ENCODE data around the gene TMEM9B.
"Not testable (repeated sequence)": the region's sequence is repeated elsewhere in the genome, so short reads cannot be mapped to it uniquely, and the experiment has no call there.

The TMEM9B gene

DNA sequence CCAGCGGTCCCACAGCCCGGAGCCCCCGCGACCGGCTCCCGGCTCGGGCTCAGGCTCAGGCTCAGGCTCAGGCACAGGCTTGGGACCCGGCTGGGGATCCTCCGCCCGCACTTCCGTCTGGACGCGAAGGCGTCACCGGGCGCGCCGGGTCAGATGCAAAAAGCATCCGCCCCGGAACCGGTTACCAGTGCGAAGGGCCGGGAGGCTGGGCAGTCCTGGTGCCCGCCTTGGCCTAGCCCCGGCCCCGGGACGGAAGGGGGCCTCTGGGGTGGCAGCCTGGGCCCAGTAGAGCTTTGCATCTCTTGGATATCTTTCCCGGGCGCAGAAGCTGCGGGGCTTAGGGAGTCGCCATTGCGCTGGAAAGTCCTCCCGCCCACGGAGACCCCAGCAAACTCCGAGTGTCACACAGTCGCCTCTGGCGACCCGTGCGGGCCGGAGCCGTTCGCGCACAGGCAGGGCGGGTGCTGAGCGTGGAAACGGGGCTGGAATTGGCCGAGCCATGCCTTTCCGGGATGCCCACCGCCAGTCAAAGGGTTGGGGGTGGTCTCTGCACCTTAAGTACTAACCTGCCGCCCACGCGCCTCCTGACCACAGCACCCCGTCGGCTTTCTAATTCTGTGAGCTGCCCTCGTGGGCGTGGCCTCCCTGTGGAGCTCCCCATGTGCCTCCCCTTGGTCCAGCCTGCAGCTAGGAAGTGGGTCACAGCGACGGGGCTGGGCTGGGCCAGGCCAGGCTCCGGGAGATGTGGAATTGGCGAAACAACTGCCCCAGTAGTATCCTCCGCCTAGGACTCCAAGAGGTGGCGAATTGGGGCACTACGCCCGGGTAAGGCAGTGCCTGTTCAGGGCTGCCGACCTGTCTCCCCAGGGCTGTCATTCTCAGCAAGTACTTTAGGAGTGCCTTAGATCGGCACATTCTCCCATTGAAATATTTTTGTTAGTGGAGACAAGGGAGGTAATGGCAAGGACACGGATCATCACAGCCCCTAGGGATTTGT lies at the start of gene TMEM9B:
TSS of gene TMEM9B (minus strand) at position 119 of the 997 bp plus-strand sequence. CDS start 129 bp downstream, outside the sequence.
- Histone ChIP-seq H3K4me3 (ENCODE audit: low read depth, low read length) (peak within 1 kb of the TSS; percentile 89), H3K27me3 (ENCODE audit: control insufficient read depth, insufficient read depth, low read length) (no peaks in the 10 kb centered on the region), H3K9ac (ENCODE audit: low read length) (peak within 1 kb of the TSS; percentile 84), H3K36me3 (ENCODE audit: control insufficient read depth, insufficient read depth, low read length) (no peaks in the 10 kb centered on the region; the same call in 1 of the 2 replicates), H3K27ac (ENCODE audit: low read depth, low read length) (peak within 1 kb of the TSS; percentile 76; the same call in 1 of the 2 replicates), H3K9me3 (ENCODE audit: control insufficient read depth, insufficient read depth, low read depth, low read length) (no peaks in the 10 kb centered on the region), H3K4me1 (ENCODE audit: control insufficient read depth, insufficient read depth, low read length) (peaks cover 6% of the 10 kb centered on the region; the same call in 1 of the 2 replicates)

DNA sequence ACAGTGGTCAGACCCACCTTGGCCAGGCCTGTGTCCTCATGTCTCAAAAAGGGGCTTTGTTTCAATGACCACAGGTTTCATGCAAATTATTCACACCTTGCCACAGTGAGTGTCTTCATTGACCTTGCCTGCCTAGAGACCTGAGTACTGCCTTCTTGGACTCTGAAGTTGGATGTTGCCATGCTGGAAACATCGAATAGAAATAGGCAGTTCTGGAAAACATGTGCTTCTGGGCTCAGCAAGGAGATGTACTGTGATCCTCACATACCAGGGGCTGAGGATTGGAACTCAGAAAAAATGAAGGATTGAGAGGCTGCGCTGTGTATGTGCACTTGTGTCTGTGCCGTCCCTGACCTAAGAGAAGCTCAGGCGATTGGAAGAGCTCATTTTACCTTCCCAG lies 49.1 kb upstream of the TMEM9B start:
- H3K4me3 ChIP-seq (ENCODE audit: low read depth, low read length): no peak overlapping the region
- no peak overlapping the region for H3K9ac ChIP-seq (ENCODE audit: low read length)
- no peaks in the 10 kb centered on the region for H3K36me3 ChIP-seq (ENCODE audit: control insufficient read depth, insufficient read depth, low read length)
- H3K27me3 ChIP-seq (ENCODE audit: control insufficient read depth, insufficient read depth, low read length): peaks cover 5% of the 10 kb centered on the region
- no peaks in the 10 kb centered on the region for H3K4me1 ChIP-seq (ENCODE audit: control insufficient read depth, insufficient read depth, low read length)
- H3K27ac ChIP-seq (ENCODE audit: low read depth, low read length): no peak overlapping the region
- H3K9me3 ChIP-seq (ENCODE audit: control insufficient read depth, insufficient read depth, low read depth, low read length): no peaks in the 10 kb centered on the region

DNA sequence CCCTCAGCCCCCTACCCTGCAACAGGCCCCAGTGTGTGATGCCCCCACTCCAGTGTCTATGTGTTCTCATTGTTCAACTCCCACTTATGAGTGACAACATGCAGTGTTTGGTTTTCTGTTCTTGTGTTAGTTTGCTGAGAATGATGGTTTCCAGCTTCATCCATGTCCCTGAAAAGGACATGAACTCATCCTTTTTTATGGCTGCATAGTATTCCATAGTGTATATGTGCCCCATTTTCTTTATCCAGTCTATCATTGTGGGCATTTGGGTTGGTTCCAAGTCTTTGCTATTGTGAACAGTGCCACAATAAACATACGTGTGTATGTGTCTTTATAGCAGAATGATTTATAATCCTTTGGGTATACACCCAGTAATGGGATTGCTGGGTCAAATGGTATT lies 45.3 kb upstream of the TMEM9B start:
- not testable (repeated sequence) for H3K27ac ChIP-seq (ENCODE audit: low read depth, low read length); H3K36me3 ChIP-seq (ENCODE audit: control insufficient read depth, insufficient read depth, low read length); H3K9ac ChIP-seq (ENCODE audit: low read length); H3K9me3 ChIP-seq (ENCODE audit: control insufficient read depth, insufficient read depth, low read depth, low read length); H3K4me1 ChIP-seq (ENCODE audit: control insufficient read depth, insufficient read depth, low read length); H3K4me3 ChIP-seq (ENCODE audit: low read depth, low read length)
- peaks cover 43% of the 10 kb centered on the region for H3K27me3 ChIP-seq (ENCODE audit: control insufficient read depth, insufficient read depth, low read length)

DNA sequence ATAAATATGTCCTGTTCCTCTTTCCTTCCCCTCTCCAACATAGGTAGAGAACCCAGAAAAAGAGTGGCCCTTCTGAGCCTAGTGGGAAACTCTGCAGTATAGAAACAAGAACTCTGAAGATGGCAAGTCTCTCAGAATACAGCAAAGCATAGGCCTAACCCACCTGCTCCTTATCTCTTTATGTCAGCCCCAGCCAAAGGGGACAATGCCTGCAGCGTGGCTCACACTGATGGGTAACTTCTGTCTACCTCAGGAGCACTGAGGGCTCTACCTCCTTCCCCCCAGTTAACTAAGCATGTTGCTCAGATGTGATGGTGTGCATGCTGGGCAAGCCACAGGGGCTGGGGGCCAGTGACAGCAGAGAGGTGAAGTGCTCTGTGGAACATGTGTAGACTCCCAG lies 44.4 kb upstream of the TMEM9B start:
- Histone ChIP-seq H3K9me3 (ENCODE audit: control insufficient read depth, insufficient read depth, low read depth, low read length) (no peaks in the 10 kb centered on the region), H3K27ac (ENCODE audit: low read depth, low read length) (no peak overlapping the region), H3K36me3 (ENCODE audit: control insufficient read depth, insufficient read depth, low read length) (no peaks in the 10 kb centered on the region), H3K27me3 (ENCODE audit: control insufficient read depth, insufficient read depth, low read length) (peaks cover 52% of the 10 kb centered on the region), H3K4me3 (ENCODE audit: low read depth, low read length) (no peak overlapping the region), H3K4me1 (ENCODE audit: control insufficient read depth, insufficient read depth, low read length) (no peaks in the 10 kb centered on the region), H3K9ac (ENCODE audit: low read length) (no peak overlapping the region)

DNA sequence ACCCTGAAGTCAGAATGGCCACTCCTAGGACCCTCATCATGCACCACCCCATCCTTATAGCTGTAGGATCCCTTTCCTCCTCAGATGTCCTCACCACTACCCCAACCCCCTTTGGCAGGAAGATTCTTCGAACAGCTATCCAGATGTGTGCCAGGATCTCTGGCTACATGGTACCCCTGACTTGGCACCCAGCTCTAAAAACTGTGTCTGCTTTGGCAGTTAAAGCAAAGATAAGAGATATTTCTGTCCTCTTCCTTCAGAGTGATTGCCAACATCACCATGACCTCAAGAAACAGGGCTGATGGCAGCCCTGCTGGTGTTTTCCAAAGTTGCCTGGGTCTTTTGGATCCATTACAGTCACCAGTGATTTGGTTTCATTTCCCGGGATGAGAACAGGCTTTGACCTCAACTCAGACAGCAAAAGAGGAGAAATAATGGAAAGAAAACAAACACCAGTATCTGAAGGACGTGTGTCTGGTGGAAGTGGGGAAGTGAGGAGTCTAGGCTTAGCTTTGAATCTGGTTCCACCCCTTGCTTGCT lies 43.8 kb upstream of the TMEM9B start:
- Histone ChIP-seq H3K27me3 (ENCODE audit: control insufficient read depth, insufficient read depth, low read length) (peaks cover 58% of the 10 kb centered on the region), H3K36me3 (ENCODE audit: control insufficient read depth, insufficient read depth, low read length) (no peaks in the 10 kb centered on the region), H3K9ac (ENCODE audit: low read length) (no peak overlapping the region), H3K27ac (ENCODE audit: low read depth, low read length) (no peak overlapping the region), H3K4me3 (ENCODE audit: low read depth, low read length) (no peak overlapping the region), H3K4me1 (ENCODE audit: control insufficient read depth, insufficient read depth, low read length) (peaks cover 2% of the 10 kb centered on the region; the same call in 1 of the 2 replicates), H3K9me3 (ENCODE audit: control insufficient read depth, insufficient read depth, low read depth, low read length) (no peaks in the 10 kb centered on the region)

DNA sequence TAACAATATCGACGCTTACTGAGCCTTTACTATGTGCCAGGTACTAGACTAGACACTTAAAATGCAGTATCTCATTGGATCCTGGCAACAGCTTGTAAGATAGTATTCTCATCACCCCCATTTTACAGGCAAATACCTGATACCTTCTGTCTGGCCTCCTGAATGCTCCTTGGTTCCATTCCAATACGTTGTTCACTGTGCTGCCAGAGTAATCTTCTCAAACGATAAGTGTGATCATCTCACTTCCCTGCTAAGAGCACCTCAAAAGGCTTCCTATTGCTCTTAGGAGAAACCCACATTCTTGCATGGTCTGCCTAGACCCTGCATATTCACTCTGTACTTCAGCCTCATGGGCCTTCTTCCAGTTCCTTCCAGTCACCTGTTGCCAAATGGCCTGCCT lies 40.8 kb upstream of the TMEM9B start:
- no peaks in the 10 kb centered on the region for H3K36me3 ChIP-seq (ENCODE audit: control insufficient read depth, insufficient read depth, low read length)
- H3K9me3 ChIP-seq (ENCODE audit: control insufficient read depth, insufficient read depth, low read depth, low read length): no peaks in the 10 kb centered on the region
- no peak overlapping the region for H3K27ac ChIP-seq (ENCODE audit: low read depth, low read length)
- H3K27me3 ChIP-seq (ENCODE audit: control insufficient read depth, insufficient read depth, low read length): peaks cover 80% of the 10 kb centered on the region
- H3K9ac ChIP-seq (ENCODE audit: low read length): no peak overlapping the region
- H3K4me1 ChIP-seq (ENCODE audit: control insufficient read depth, insufficient read depth, low read length): peaks cover 6% of the 10 kb centered on the region; the same call in 1 of the 2 replicates
- no peak overlapping the region for H3K4me3 ChIP-seq (ENCODE audit: low read depth, low read length)

DNA sequence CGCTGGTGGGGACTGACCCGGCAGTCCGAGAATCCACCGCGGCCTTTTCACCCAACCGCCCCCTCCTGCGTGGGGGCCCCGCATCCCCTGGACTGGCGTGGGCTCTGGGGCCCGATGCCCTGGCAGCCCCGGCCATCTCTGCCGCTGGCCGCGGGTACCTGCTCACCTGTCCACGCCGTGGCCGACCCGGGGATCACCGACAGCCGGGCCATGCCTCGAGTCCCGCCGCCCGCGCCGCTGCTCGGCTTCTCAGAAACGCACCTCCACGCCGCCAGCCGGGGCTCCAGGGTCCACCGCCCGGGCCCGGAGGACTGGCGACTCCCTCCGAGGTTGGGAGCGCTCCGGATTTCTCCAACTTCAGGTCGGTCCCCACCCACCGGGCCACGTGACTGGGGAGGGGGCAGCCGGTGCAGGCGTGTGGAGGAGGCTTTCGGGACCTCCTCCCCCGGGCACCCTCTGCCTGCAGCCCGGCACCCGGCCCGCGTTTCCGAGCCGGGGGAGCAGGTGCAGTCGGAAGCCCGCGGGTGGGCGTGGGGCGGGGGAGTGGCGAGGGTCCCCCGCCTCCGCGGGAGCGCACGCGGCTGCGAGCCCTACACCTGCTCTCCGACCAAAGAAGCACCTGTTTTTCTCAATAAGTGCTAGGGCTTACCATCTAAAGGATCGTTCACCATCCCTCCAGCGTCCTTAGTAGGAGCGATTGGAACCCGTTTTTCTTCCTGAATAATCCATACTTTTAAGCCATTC lies 40.1 kb upstream of the TMEM9B start:
- Histone ChIP-seq H3K36me3 (ENCODE audit: control insufficient read depth, insufficient read depth, low read length) (no peaks in the 10 kb centered on the region), H3K9ac (ENCODE audit: low read length) (peak overlapping the region; percentile 28), H3K4me1 (ENCODE audit: control insufficient read depth, insufficient read depth, low read length) (peaks cover 6% of the 10 kb centered on the region; the same call in 1 of the 2 replicates), H3K9me3 (ENCODE audit: control insufficient read depth, insufficient read depth, low read depth, low read length) (no peaks in the 10 kb centered on the region), H3K27me3 (ENCODE audit: control insufficient read depth, insufficient read depth, low read length) (peaks cover 80% of the 10 kb centered on the region), H3K27ac (ENCODE audit: low read depth, low read length) (no peak overlapping the region), H3K4me3 (ENCODE audit: low read depth, low read length) (peak overlapping the region; percentile 67)

DNA sequence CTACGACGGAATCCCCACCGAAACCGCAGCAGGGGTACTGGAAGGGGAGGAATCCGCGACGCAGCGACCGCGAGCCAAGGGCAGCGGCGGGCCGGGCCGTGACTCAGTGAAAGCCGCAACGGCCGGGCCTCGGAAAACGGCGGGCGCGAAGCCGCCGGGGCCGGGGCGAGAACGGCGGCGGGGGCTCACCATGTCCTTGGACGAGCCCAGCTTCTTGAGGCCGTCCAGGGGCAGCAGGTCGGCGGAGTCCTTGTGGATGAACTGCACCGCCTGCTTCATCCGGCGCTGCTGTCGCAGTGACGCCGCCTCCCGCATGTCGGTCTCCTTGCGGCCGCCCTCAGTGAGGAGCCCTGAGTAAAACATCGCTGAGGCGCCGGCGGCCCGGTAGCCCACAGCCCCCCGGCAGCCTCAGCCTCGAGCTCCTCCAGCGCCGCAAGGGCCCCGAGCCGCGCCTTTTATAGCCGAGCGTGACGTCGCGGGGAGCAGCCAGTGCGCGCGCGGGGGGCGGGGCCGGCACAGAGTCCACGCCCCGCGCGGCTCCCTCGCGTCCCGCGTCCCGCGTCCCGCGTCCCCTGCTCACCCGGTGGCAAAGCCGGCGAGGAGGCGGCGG lies 39.4 kb upstream of the TMEM9B start, which contains the start of gene NRIP3:
TSS of gene NRIP3 (minus strand) at position 429 of the 610 bp plus-strand sequence. CDS start at position 363, 66 bp downstream.
- peak within 1 kb of the TSS; percentile 53 for H3K9ac ChIP-seq (ENCODE audit: low read length)
- H3K9me3 ChIP-seq (ENCODE audit: control insufficient read depth, insufficient read depth, low read depth, low read length): no peaks in the 10 kb centered on the region
- no peak within 1 kb of the TSS for H3K27ac ChIP-seq (ENCODE audit: low read depth, low read length)
- no peaks in the 10 kb centered on the region for H3K36me3 ChIP-seq (ENCODE audit: control insufficient read depth, insufficient read depth, low read length)
- peaks cover 6% of the 10 kb centered on the region; the same call in 1 of the 2 replicates for H3K4me1 ChIP-seq (ENCODE audit: control insufficient read depth, insufficient read depth, low read length)
- peaks cover 78% of the 10 kb centered on the region for H3K27me3 ChIP-seq (ENCODE audit: control insufficient read depth, insufficient read depth, low read length)
- peak within 1 kb of the TSS; percentile 67 for H3K4me3 ChIP-seq (ENCODE audit: low read depth, low read length)

DNA sequence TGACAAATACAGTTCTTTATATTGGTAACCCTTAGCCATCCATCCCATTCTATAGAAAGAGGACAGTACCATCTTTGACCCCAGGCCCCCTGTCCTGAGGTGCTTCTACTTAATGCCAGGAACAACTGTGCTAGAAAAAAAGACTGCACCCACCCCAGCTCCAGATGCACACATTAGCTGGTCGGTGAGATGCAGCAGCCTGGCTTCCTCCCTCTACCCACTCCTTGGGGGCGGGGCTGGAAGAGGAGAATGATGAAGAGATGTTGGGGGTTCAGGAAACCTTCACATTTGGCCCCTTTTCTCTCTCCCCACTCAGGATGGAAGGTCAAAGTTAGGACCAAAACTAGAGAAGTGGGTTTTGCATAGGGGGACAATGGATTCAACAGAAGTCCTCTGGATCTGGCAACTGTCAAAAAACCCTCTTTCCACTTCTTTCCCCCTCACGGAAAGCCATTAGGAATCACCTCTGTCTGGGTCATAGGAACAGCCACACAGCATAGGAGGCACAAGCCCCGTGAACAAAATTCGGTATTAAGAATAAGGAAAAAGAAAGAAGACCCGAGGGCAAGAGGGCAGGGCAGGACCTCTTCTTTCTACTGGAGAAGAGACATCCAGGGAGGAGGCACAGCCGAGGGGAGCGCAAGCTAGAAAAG lies 38.8 kb upstream of the TMEM9B start:
- no peaks in the 10 kb centered on the region for H3K9me3 ChIP-seq (ENCODE audit: control insufficient read depth, insufficient read depth, low read depth, low read length)
- peak overlapping the region; percentile 53 for H3K9ac ChIP-seq (ENCODE audit: low read length)
- H3K36me3 ChIP-seq (ENCODE audit: control insufficient read depth, insufficient read depth, low read length): no peaks in the 10 kb centered on the region
- H3K4me1 ChIP-seq (ENCODE audit: control insufficient read depth, insufficient read depth, low read length): peaks cover 6% of the 10 kb centered on the region; the same call in 1 of the 2 replicates
- H3K27me3 ChIP-seq (ENCODE audit: control insufficient read depth, insufficient read depth, low read length): peaks cover 72% of the 10 kb centered on the region
- H3K4me3 ChIP-seq (ENCODE audit: low read depth, low read length): peak overlapping the region; percentile 67
- no peak overlapping the region for H3K27ac ChIP-seq (ENCODE audit: low read depth, low read length)

DNA sequence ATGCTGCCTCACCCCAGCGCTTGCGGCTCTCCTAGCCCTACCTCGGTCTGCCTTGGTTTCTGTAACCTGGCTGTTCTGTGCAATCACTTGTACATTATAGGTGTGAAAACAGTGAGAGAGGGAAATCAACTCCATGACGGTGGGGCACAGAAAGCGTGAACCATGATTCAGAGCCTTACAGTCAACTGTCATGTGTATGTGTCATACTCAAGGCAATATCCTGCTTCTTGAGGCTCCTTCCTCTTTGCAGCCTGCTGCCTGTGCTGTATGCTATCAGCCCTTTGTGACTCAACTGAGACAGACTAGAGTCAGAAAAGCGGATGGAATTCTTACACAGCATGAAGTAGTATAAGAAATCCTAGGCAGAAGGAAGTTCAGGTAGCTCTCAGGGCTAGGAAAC lies 37.5 kb upstream of the TMEM9B start:
- H3K4me1 ChIP-seq (ENCODE audit: control insufficient read depth, insufficient read depth, low read length): peaks cover 6% of the 10 kb centered on the region; the same call in 1 of the 2 replicates
- no peak overlapping the region for H3K27ac ChIP-seq (ENCODE audit: low read depth, low read length)
- H3K36me3 ChIP-seq (ENCODE audit: control insufficient read depth, insufficient read depth, low read length): no peaks in the 10 kb centered on the region
- H3K9me3 ChIP-seq (ENCODE audit: control insufficient read depth, insufficient read depth, low read depth, low read length): no peaks in the 10 kb centered on the region
- H3K9ac ChIP-seq (ENCODE audit: low read length): no peak overlapping the region
- H3K4me3 ChIP-seq (ENCODE audit: low read depth, low read length): no peak overlapping the region
- peaks cover 58% of the 10 kb centered on the region for H3K27me3 ChIP-seq (ENCODE audit: control insufficient read depth, insufficient read depth, low read length)

Measured in HUES6 (cell line).